Measurements from ENCODE around the gene PCDHGA9.

GRCh38 chr5:141393267-141393666, 9.3 kb upstream of the PCDHGA9 start:
- TF ChIP-seq TAF1 (IDR thresholded peaks at IDR 0.05; ENCODE audit: borderline replicate concordance, low read depth, low read length) (no peak), POLR2A (IDR thresholded peaks at IDR 0.05; ENCODE audit: low read depth, low read length) (no peak)

All from GM12892 (cell line).